PC-3 (cell line): ENCODE results near the gene UBC. TPM values are rescaled to one million over a fixed set of nuclear protein-coding genes. Genes with fewer than 3 reads are reported as not detected.
"Not testable (repeated sequence)": the region's sequence is repeated elsewhere in the genome, so short reads cannot be mapped to it uniquely, and the experiment has no call there.

ENCODE experiments used
- ATAC-seq: fragments of 200-7000 bp; cut with Tn5 transposase; 2 replicates; pipeline ENCODE4 v1.9.1; 2020; ENCODE audit warnings: mild to moderate bottlenecking, moderate library complexity
- BruUV-seq: library from RNA; stranded (reverse); fragments of 400-500 nt; replicated peaks from 2 replicates; lab custom pipeline; 2021; lab: Mats Ljungman, UMichigan
- CTCF ChIA-PET: fragments of 300-600 bp; sonication (Branson Sonifier 250); formaldehyde crosslinking; loops from one replicate; lab custom pipeline; 2022; ENCODE audit warnings: antibody characterized with exemption; lab: Charles Lee
- POLR2A ChIA-PET: fragments of 300-600 bp; sonication (Branson Sonifier 250); formaldehyde crosslinking; loops from one replicate; lab custom pipeline; 2022; ENCODE audit warnings: antibody characterized with exemption; ENCODE audit not compliant: unreplicated experiment; lab: Charles Lee
- DNase-seq: peaks from one replicate; pipeline ENCODE4 v3.0.0-alpha.2; 2015
- H2AFZ ChIP-seq: fragments of 300-600 bp; sonication (generic); 2 replicates; pipeline ENCODE4 v1.6.0; 2016; ENCODE audit warnings: antibody characterized with exemption, low read length
- H3F3A ChIP-seq: fragments of 300-600 bp; sonication (generic); one replicate; pipeline ENCODE4 v1.6.0; 2017; ENCODE audit warnings: antibody characterized with exemption, low read length, control low read depth, mild to moderate bottlenecking; ENCODE audit not compliant: unreplicated experiment
- H3K27ac ChIP-seq: fragments of 300-600 bp; sonication (generic); 2 replicates; pipeline ENCODE4 v1.5.1; 2016; ENCODE audit warnings: mild to moderate bottlenecking, low read length
- H3K27me3 ChIP-seq: fragments of 300-600 bp; sonication (generic); 2 replicates; pipeline ENCODE4 v1.6.1; 2016; ENCODE audit warnings: low read length, mixed read lengths
- H3K36me3 ChIP-seq: fragments of 300-600 bp; sonication (generic); 2 replicates; pipeline ENCODE4 v1.6.1; 2016; ENCODE audit warnings: low read depth, mixed run types, low read length, mixed read lengths
- H3K4me1 ChIP-seq: fragments of 300-600 bp; sonication (generic); 2 replicates; pipeline ENCODE4 v1.5.1; 2016; ENCODE audit warnings: low read length; ENCODE audit not compliant: insufficient read depth
- H3K4me2 ChIP-seq: fragments of 300-600 bp; sonication (generic); 2 replicates; pipeline ENCODE4 v1.6.0; 2016; ENCODE audit warnings: low read length
- H3K4me3 ChIP-seq: fragments of 300-600 bp; sonication (generic); 2 replicates; pipeline ENCODE4 v1.5.1; 2016; ENCODE audit warnings: mild to moderate bottlenecking, low read length, mixed read lengths
- H3K79me2 ChIP-seq: fragments of 300-600 bp; sonication (generic); 2 replicates; pipeline ENCODE4 v1.6.1; 2017; ENCODE audit warnings: low read length, mixed read lengths
- H3K9ac ChIP-seq: fragments of 300-600 bp; sonication (generic); 2 replicates; pipeline ENCODE4 v1.6.0; 2016; ENCODE audit warnings: mild to moderate bottlenecking, low read length
- H3K9me2 ChIP-seq: fragments of 300-600 bp; sonication (generic); replicated peaks from 2 replicates; pipeline ENCODE4 v1.6.1; 2016; ENCODE audit warnings: mixed run types, low read length, mixed read lengths
- H3K9me3 ChIP-seq: fragments of 300-600 bp; sonication (generic); 2 replicates; pipeline ENCODE4 v1.6.1; 2016; ENCODE audit warnings: low read length, mixed read lengths
- H4K20me1 ChIP-seq: fragments of 300-600 bp; sonication (generic); 2 replicates; pipeline ENCODE4 v1.6.1; 2016; ENCODE audit warnings: low read length, mixed read lengths
- EZH2 ChIP-seq: fragments of 300-600 bp; sonication (generic); IDR thresholded peaks from one replicate; pipeline ENCODE4 v1.6.1; 2017; ENCODE audit warnings: antibody characterized with exemption, mild to moderate bottlenecking, low read length; ENCODE audit not compliant: unreplicated experiment
- EZH2phosphoT487 ChIP-seq: fragments of 300-600 bp; sonication (generic); IDR thresholded peaks from 2 replicates; pipeline ENCODE4 v1.6.1; 2018; ENCODE audit warnings: mild to moderate bottlenecking, antibody characterized with exemption, low read length, borderline replicate concordance
- intact Hi-C: fragments of 100-400 bp; cut with micrococcal nuclease; formaldehyde crosslinking; loops from 2 replicates; pipeline ENCODE4 v1.9.0; 2023
- total RNA-seq: library from RNA; depleted of rRNA; stranded (reverse); fragments of >200 nt; gene quantifications from 2 replicates; pipeline ENCODE4 v1.2.3, GENCODE V29; 2014
- TF ChIP-seq, protein P1 (sequence below): fragments of 300-600 bp; sonication (generic); conservative IDR thresholded peaks from 2 replicates; pipeline ENCODE4 v1.5.1; 2017; ENCODE audit warnings: antibody characterized with exemption, low read depth, mild to moderate bottlenecking, low read length

The UBC gene
- total RNA-seq, 1 experiment from 2014 or later: 1,587 TPM

DNA sequence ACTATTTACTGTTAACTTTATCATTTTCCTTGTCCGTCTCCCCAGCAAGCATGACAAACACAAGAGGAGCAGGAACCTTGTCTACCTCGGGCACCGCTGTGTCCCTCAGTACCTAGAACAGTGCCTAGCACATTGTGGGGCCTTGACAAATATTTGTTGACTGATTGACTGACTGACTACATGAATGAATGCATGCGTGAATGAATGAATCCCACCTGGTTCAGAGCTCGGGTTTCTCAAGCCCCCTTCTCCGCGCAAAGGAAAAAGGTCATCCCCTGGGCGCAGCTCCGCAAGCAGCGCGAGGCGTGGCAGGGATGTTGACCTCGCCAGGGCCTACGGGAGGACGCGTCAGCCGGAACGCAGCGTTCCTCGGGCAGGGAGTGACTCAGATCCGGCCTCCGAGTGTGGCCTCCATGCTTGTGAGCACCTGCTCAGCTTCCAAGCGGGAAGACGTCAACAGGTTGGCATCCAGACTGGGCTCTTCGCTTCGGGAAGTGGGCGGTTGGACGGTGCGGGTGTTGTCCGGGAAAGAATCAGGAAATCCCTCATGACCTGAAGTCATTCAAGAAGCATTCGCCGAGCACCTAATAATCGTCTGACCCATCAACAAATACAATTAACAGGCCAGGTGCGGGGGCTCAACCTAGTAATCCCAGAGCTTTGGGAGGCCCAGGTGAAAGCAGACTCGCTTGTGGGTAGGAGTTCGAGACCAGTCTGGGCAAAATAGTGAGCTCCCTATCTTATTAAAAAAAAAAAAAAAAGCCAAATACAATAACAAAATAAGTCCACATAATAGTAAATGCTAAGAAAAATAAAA lies 13.9 kb upstream of the UBC start:
- Histone ChIP-seq H3K4me2 (peak overlapping the region; percentile 88), H4K20me1 (no peaks in the 10 kb centered on the region), H3K27ac (peak overlapping the region; percentile 58), H3K9me3 (no peaks in the 10 kb centered on the region), H3K9me2 (no peaks in the 10 kb centered on the region), H3K4me3 (peak overlapping the region; percentile 83), H2AFZ (peak overlapping the region; percentile 32), H3F3A (no peaks in the 10 kb centered on the region), H3K27me3 (no peaks in the 10 kb centered on the region), H3K4me1 (peaks cover 19% of the 10 kb centered on the region), H3K36me3 (no peaks in the 10 kb centered on the region), H3K9ac (peak overlapping the region; percentile 10; the same call in 1 of the 2 replicates), H3K79me2 (no peaks in the 10 kb centered on the region)
- ATAC-seq (peak; percentile 44), DNase-seq (peak; percentile 88)
- POLR2A ChIA-PET: interaction anchor here (0.6 kb wide), 1 partner anchor 14 kb away, joined by 7 read pairs; the partner anchor contains the start of gene UBC
- intact Hi-C loops: no loop called here
- CTCF ChIA-PET: interaction anchor here (1.2 to 2.1 kb wide), 2 partner anchors 12 to 24 kb away, joined by 4 to 8 read pairs; no protein-coding TSS in a partner anchor
- TF ChIP-seq, protein P1, sequence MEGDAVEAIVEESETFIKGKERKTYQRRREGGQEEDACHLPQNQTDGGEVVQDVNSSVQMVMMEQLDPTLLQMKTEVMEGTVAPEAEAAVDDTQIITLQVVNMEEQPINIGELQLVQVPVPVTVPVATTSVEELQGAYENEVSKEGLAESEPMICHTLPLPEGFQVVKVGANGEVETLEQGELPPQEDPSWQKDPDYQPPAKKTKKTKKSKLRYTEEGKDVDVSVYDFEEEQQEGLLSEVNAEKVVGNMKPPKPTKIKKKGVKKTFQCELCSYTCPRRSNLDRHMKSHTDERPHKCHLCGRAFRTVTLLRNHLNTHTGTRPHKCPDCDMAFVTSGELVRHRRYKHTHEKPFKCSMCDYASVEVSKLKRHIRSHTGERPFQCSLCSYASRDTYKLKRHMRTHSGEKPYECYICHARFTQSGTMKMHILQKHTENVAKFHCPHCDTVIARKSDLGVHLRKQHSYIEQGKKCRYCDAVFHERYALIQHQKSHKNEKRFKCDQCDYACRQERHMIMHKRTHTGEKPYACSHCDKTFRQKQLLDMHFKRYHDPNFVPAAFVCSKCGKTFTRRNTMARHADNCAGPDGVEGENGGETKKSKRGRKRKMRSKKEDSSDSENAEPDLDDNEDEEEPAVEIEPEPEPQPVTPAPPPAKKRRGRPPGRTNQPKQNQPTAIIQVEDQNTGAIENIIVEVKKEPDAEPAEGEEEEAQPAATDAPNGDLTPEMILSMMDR: no peak
- no peak for TF ChIP-seq EZH2phosphoT487
- no peak for TF ChIP-seq EZH2
- TSS peak; percentile 47 for BruUV-seq

DNA sequence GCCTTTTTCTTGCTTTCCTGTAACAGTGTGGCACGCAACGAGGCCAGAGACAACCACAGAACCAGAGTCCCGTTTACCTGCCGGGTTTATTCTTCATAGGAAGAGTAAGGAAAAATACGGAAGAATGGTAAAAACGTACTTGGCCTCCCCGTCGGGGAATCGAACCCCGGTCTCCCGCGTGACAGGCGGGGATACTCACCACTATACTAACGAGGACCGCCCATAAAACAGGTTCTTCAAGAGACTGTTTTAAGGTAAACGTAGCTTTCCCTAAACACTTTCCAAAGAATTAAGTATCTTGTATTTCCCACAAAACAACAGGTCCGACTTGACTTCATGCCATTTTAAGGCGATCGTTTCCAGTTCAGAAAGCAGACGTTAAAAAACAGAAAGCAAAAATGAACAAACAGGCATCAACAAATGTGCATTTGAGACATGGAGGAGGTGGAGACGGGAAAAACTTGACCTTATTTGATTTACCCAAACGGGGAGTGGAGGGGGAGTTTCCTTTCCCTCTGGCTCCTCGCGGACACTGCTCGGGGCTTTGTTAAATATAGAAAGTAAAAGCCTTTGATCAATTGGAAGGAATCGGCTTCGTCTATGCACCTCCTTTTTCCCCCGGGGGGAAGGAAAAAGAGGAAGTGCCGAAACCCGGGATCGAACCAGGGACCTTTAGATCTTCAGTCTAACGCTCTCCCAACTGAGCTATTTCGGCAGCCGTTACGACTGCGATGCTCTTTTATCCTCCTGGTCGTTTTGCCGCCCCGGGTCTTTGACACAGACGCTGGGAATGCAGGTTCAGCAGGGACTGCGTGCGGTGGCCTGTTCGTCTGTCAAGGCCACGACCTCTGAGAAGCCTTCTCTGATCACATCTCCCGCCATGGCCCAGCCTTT lies 13.0 kb upstream of the UBC start:
- CTCF ChIA-PET: interaction anchor here (1.2 to 2.1 kb wide), 2 partner anchors 13 to 23 kb away, joined by 4 to 8 read pairs; no protein-coding TSS in a partner anchor
- no peaks in the 10 kb centered on the region for H3K36me3 ChIP-seq
- no peaks in the 10 kb centered on the region for H3K27me3 ChIP-seq
- peak overlapping the region; percentile 83 for H3K4me3 ChIP-seq
- no peaks in the 10 kb centered on the region for H3K9me2 ChIP-seq
- intact Hi-C loops: loop anchor here (1.0 kb wide), 1 partner anchor 12 kb away; no protein-coding TSS in a partner anchor
- no peaks in the 10 kb centered on the region for H3K79me2 ChIP-seq
- H4K20me1 ChIP-seq: no peaks in the 10 kb centered on the region
- H3K4me1 ChIP-seq: peaks cover 19% of the 10 kb centered on the region
- peak; percentile 97 for DNase-seq
- H3F3A ChIP-seq: no peaks in the 10 kb centered on the region
- peak overlapping the region; percentile 57 for H3K9ac ChIP-seq
- TF ChIP-seq EZH2phosphoT487 (no peak), EZH2 (no peak)
- TF ChIP-seq, protein P1: no peak
- POLR2A ChIA-PET: no interaction called here
- BruUV-seq: TSS peak; percentile 64
- H3K4me2 ChIP-seq: peak overlapping the region; percentile 88
- H3K27ac ChIP-seq: peak overlapping the region; percentile 58
- peak overlapping the region; percentile 62 for H2AFZ ChIP-seq
- no peaks in the 10 kb centered on the region for H3K9me3 ChIP-seq
- peak; percentile 62 for ATAC-seq

DNA sequence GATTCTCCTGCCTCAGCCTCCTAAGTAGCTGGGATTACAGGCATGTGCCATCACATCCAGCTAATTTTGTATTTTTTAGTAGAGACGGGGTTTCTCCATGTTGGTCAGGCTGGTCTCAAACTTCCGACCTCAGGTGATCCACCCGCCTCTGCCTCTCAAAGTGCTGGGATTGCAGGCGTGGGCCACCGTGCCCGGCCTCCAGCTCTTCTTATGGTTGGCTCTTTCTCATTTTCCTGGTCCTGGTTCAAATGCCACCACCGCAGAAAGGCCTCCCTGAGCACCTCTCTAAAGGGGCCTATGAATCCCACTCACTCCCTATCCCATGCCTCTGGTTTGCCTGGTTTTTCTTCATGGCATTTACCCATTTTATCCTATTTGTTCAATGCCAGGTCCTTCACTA lies 11.3 kb upstream of the UBC start:
- H3K36me3 ChIP-seq, H4K20me1 ChIP-seq, H3K9me2 ChIP-seq, H3K27ac ChIP-seq, H3K4me3 ChIP-seq, BruUV-seq, H3K79me2 ChIP-seq, H3K27me3 ChIP-seq, H3K9ac ChIP-seq, H3K4me2 ChIP-seq, DNase-seq, CTCF ChIA-PET, POLR2A ChIA-PET, H3F3A ChIP-seq, ATAC-seq, H2AFZ ChIP-seq, intact Hi-C loops, H3K9me3 ChIP-seq: not testable (repeated sequence)
- peaks cover 26% of the 10 kb centered on the region for H3K4me1 ChIP-seq
